ENCODE data around the gene SLC6A17.

- TF ChIP-seq ISL1 (CRISPR knock-in tag; IDR thresholded peaks at IDR 0.05) (no peak), RARB (CRISPR knock-in tag; IDR thresholded peaks at IDR 0.05) (no peak)
Measured at GRCh38 chr1:110250749-110251148, 100.5 kb downstream of the SLC6A17 start.
